A673 (cell line): ENCODE results near the gene CALU.

ENCODE experiments used
- EZH2 ChIP-seq: fragments of 200-600 bp; sonication (generic); IDR thresholded peaks from 2 replicates; pipeline ENCODE4 v1.6.1; 2017; ENCODE audit warnings: borderline replicate concordance, low read depth, mild to moderate bottlenecking, mixed read lengths, antibody characterized with exemption, low read length; ENCODE audit not compliant: poor library complexity, severe bottlenecking
- TF ChIP-seq, protein P1 (sequence below): fragments of 300-800, 200-600 bp; sonication (generic); conservative IDR thresholded peaks from 2 replicates; pipeline ENCODE4 v1.5.1; 2017; ENCODE audit warnings: low read depth, mild to moderate bottlenecking, antibody characterized with exemption, low read length, moderate library complexity, mixed read lengths

DNA sequence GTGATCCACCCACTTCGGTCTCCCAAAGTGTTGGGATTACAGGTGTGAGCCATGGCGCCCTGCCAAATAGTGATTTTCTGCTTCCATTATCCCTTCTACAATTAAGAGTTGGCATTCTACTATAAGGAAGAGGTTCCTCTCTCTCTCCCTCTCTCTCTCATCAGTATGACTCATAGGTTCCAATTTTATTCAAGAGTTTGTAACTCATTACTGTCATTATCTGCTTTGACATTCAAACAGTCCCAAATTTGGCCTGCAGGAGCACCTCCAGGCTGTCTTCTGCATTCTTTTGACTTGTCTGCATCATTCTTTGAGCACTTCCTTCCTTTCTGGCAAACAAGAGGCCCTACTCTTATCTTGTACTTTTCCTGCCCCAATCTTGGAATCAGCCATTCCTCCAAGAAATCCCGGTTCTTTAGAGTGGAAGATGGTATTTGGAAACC is 33.2 kb upstream of the CALU start:
- no peak for TF ChIP-seq EZH2
- TF ChIP-seq, protein P1, sequence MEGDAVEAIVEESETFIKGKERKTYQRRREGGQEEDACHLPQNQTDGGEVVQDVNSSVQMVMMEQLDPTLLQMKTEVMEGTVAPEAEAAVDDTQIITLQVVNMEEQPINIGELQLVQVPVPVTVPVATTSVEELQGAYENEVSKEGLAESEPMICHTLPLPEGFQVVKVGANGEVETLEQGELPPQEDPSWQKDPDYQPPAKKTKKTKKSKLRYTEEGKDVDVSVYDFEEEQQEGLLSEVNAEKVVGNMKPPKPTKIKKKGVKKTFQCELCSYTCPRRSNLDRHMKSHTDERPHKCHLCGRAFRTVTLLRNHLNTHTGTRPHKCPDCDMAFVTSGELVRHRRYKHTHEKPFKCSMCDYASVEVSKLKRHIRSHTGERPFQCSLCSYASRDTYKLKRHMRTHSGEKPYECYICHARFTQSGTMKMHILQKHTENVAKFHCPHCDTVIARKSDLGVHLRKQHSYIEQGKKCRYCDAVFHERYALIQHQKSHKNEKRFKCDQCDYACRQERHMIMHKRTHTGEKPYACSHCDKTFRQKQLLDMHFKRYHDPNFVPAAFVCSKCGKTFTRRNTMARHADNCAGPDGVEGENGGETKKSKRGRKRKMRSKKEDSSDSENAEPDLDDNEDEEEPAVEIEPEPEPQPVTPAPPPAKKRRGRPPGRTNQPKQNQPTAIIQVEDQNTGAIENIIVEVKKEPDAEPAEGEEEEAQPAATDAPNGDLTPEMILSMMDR = no peak
